Mammary microvascular endothelial cell (primary cell): Measurements from ENCODE around the gene MUTYH. TPM values are rescaled to one million over a fixed set of nuclear protein-coding genes. Genes with fewer than 3 reads are reported as not detected.

Experiments
- total RNA-seq: library from RNA; depleted of rRNA; stranded (reverse); fragments of >200 nt; gene quantifications from 2 replicates; pipeline ENCODE4 v1.2.3, GENCODE V29; 2015

Gene MUTYH
- total RNA-seq = 11.2 and 12.4 TPM in 2 replicates

DNA sequence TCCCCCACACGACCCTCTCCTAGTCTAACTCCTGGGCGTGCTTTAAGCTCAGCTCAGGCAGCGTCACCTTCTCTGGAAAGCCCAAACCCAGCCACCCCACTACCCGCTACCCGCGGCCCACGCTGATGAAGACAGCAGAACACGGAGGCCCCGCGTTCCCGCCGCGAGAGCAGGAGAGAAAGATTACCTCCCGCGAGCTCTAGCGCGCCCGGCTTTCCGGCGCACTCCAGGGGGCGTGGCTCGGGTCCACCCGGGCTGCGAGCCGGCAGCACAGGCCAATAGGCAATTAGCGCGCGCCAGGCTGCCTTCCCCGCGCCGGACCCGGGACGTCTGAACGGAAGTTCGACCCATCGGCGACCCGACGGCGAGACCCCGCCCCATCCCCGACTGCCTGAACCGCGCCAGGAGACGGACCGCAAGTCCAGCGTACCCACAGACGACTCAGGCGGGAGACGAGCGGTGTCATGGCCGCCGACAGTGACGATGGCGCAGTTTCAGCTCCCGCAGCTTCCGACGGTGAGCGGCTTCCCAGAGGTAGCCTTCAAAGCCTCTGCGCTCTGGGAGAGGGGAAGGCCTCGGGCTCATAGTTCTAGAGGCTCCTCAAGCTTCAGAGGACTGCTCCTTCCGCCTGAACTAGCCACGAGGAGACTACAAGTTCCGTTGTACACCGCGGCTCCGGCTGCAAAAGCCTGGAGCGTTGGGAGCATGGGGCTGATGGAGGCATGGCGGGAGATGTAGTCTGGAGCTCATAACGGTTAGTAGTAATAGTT is at the start of gene MUTYH, which contains the start of gene TOE1:
TSS of gene MUTYH (minus strand) at position 652 of the 770 bp plus-strand sequence. CDS start 5,935 bp downstream, outside the sequence.
TSS of gene TOE1 (plus strand) at position 382 of the 770 bp plus-strand sequence. CDS start at position 465, 83 bp downstream.

DNA sequence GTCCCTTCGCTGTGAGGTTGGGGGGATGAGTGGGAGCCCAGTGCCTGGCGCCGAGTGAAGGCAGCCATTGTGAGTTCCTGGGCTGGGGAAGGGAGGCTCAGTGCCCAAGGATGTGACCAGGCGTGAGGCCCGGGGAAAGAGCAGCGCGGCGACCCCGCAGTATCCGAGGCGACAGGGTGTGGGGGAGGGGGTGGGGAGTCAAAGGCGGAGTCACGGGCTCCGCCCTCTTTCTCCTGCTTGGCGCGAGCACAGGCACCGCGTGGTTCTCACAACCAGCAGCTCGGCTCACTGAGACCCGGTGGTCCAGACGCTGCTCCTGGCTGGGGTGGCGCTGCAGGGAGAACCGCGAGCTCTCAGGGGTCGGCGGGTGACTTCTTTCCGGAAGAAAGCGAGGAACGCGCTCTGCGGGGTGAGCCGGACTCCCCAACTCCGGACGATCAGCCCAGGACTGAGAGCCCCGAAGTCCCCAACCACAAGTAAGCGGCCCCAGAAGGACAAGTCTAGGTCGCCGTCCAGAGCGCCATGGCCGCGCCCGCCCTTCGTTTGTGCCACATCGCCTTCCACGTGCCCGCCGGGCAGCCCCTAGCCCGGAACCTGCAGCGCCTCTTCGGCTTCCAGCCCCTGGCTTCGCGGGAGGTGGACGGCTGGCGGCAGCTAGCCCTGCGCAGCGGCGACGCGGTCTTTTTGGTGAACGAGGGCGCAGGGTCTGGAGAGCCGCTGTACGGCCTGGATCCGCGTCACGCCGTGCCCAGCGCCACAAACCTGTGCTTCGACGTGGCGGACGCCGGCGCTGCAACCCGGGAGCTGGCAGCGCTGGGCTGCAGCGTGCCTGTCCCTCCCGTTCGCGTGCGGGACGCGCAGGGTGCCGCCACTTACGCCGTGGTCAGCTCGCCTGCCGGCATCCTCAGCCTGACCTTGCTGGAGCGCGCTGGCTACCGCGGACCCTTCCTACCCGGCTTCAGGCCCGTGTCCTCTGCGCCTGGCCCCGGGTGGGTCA is 13.3 kb downstream of the MUTYH start, which contains the start of gene HPDL:
TSS of gene HPDL (plus strand) at position 269 of the 997 bp plus-strand sequence. CDS start at position 523, 254 bp downstream.

Other genes with a start within 250 kb of the MUTYH start
- gene ZSWIM5, start 133.8 kb downstream of the MUTYH start, total RNA-seq = 0.53 and 0.69 TPM in 2 replicates
- gene HPDL, start 13.5 kb downstream of the MUTYH start, total RNA-seq = 4.7 and 9.3 TPM in 2 replicates
- 13.1 and 18.8 TPM in 2 replicates for gene TOE1, start 270 bp downstream of the MUTYH start, total RNA-seq
- 2.6 and 2.8 TPM in 2 replicates for gene TESK2, start 150.7 kb upstream of the MUTYH start, total RNA-seq
- gene CCDC163, start 159.6 kb upstream of the MUTYH start, total RNA-seq = 2.0 and 2.1 TPM in 2 replicates
- 4.0 and 4.6 TPM in 2 replicates for gene MMACHC, start 159.9 kb upstream of the MUTYH start, total RNA-seq
- gene PRDX1, start 181.4 kb upstream of the MUTYH start, total RNA-seq = 826 and 830 TPM in 2 replicates
- gene AKR1A1, start 210.4 kb upstream of the MUTYH start, total RNA-seq = 106 and 117 TPM in 2 replicates
- gene NASP, start 243.6 kb upstream of the MUTYH start, total RNA-seq = 71.8 and 90.8 TPM in 2 replicates